GM19452 (cell line): ENCODE results near the gene DOCK4.

ENCODE experiments used
- ATAC-seq: cut with Tn5 transposase; IDR thresholded peaks from one replicate; pipeline ENCODE4 v1.9.1; 2021; ENCODE audit not compliant: unreplicated experiment

The DOCK4 gene

DNA sequence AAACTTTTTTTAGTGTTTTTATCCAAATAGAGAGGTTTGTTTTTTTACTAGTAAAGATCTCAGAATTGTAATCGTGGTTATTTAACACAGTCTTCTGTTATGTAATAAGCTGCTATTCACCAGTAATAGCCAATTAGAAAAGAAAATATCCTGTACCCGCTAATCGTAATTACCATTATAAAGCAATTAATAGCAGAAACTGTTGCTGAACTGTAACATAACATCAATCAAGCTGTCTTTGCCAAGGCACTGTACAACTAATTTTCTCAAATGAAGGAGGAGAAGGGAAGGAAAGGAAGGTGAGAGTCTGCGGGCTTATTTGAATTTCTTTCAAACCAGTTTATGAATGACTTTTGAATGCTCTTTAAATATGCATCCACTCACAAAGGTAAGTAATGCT, 9.6 kb upstream of the DOCK4 start:
- no peak for ATAC-seq

GRCh38 chr7:112214883-112215282, 8.7 kb upstream of the DOCK4 start:
- ATAC-seq: no peak

GRCh38 chr7:112214268-112214667, 8.1 kb upstream of the DOCK4 start:
- no peak for ATAC-seq

DNA sequence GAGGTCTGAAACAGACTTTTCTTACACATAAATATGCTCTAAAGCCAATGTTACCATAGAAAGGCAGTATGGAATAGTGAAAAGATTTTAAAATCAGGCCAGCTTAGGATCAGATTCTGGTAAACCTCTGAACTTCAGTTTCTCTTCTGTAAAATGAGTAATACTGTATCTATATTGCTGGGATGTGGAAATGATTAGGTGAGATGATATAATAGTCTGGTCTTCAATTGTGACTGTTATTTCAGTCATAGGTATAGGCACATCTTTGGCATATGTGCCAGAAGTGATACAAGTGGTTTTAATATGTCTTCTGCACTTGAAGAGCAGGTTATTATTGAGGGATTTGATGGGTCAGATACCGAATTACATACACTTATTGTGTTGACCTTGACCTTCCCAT, 7.5 kb upstream of the DOCK4 start:
- ATAC-seq: no peak

DNA sequence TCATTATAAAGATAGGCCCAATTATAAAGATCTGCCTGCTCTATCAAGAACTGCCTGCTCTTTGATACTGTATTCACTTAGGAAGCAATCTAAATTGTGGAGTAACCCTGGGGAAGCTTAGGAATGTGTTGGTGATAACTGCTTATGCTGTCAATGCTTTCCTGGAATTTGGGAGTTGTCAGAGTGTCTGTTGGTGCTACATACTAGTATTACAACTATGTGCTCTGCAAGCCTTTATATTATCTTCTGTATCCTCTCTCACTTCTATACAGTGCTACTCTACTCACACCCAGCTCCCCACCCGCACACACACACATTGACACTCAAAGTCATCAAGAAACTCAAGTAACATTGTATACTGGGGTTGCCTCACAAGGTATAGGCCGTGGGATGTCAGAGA, 6.4 kb upstream of the DOCK4 start:
- ATAC-seq: no peak

- ATAC-seq: no peak
Observed at GRCh38 chr7:112211348-112211907, 5.2 kb upstream of the DOCK4 start.

- no peak for ATAC-seq
Observed at GRCh38 chr7:112207765-112208164, 1.6 kb upstream of the DOCK4 start.

- ATAC-seq: no peak
Observed at GRCh38 chr7:112206991-112207592, 893 bp upstream of the DOCK4 start.

GRCh38 chr7:112205343-112206237, 609 bp downstream of the DOCK4 start:
- peak; percentile 9 for ATAC-seq

DNA sequence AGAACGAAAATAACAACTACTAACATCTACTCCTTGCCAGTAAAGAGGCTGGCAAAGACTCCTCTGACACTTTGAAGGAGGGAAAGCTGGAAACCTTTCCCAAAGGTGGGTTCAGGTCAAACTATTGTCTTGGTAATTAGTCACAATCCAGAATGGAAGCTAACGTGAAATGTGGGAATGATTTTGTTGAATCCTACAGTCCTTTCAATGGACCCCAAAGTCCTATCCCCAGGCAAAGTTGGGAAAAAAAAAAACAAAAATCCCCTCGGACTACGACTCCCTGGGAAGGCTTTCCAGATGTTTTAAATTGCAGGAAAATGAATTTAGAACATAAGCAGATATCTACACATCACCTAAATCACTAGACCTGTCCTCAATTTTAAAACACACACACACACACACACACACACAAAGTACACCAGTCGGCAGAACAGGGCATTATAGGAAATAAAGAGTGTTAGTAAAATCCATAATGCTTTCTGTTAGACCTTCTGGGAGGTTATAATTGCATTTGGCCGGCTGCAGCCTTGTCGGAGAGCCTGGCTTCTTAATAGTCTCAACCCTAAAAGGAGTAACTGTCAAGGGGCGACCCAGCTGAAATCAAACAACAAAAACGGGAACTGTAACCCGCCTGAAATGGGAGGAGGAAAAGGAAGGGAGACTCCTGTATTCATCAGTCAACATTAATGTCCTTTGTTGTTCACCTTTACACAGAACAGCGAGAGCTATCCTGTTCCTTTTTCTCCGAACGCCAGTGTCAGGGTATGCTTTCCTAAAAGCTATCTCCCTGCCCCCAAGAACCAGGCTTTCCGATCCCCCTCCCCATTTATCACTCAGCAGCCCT, 1.5 kb downstream of the DOCK4 start:
- ATAC-seq: no peak

- ATAC-seq: no peak
Observed at GRCh38 chr7:112203365-112203739, 2.8 kb downstream of the DOCK4 start.

- ATAC-seq: no peak
Observed at GRCh38 chr7:112202816-112203215, 3.4 kb downstream of the DOCK4 start.

DNA sequence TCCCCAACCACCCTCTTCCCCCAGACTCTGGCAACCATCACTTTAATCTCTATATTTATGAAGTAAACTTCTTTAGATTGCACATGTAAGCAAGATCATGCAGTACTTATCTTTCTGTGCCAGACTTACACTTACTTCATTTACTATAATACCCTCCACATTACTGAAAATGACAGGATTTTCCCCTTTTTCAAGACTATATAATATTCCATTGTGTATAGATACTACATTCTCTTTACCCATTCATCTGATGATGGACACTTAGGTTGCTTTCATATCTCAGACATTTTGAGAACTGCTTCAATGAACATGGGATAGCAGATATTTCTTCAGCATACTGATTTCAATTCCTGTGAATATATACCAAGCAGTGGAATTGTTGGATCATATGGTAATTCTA, 4.4 kb downstream of the DOCK4 start:
- no peak for ATAC-seq

- no peak for ATAC-seq
Observed at GRCh38 chr7:112201411-112201810, 4.8 kb downstream of the DOCK4 start.

- ATAC-seq: no peak
Observed at GRCh38 chr7:112199672-112200071, 6.5 kb downstream of the DOCK4 start.

DNA sequence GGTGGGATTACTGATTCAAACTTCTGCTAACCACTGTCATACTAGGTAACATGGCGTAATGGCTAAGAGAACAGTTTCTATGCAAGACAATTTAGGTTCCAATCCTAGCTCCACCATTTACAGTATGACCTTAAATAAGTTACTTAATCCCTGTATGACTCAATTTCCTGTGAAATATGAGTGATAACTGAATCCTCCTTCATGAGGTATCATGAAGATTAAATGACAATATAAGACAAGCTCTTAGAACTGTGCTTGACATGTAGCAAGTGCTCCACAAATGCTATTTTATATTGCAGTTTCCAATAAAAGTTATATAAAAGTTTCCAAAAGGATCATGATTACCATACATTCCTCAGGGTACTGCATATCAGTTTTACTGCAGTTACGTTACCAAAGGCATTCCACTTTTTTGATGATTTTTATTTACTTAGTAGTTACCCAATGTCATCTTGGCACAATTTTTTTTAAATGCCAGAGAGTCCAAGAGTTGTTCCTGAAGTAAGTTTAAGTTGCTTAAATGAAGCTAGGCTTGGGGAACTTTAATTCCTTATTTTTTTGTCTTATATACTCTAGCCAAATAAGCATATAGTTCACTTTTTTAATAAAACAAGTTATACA, 7.1 kb downstream of the DOCK4 start:
- ATAC-seq: no peak

GRCh38 chr7:112197322-112197721, 8.9 kb downstream of the DOCK4 start:
- ATAC-seq: no peak

DNA sequence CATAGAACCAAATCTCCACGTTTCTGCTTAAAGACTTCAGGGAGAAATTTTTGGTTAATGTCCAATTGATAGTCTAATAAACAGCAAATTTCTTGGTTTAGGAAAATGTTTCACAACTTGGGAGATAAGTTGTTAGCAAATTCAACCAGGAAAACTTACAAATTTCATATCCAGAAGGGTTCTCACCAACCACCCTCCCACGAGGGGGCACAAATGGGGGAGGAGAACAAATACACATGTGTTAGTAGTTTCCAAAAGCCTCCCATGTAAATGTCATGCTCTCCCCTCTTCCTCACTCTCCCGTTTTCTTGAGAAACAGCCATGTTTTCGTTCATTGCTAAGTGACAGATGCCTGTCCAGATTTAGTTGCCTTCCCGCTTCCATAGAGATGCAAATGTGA, 10.5 kb downstream of the DOCK4 start:
- ATAC-seq: no peak

DNA sequence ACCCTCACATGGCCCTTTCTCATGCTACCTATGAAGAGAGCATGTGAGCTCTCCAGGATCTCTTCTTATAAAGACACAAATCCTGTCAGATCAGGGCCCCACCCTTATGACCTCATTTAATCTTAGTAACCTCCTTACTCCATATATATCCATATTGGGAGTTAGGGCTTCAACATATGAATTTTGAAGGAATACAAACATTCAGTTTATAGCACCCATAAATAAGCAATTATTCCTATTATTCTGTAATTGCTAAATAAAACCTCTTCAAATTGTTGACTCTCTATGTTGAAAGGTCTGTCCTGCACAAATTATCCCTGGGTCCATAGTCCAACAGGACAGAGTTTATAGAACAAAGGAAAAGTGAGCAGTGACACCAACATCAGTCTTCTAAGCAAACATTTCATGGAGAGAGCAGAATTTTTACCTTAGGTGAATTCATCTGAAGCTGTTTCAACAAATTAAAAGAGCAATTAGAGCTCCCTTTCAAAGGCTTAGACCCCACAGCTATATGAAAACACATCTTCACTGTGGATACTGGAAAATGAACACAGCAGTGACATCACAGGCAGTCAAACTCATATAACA, 12.2 kb downstream of the DOCK4 start:
- no peak for ATAC-seq
